Subcutaneous adipose tissue (tissue), 4 donors: Measurements from ENCODE around the gene RNF121. TPM values are rescaled to one million over a fixed set of nuclear protein-coding genes. Genes with fewer than 3 reads are reported as not detected.

Experiments used
- total RNA-seq, 4 donors: library from RNA; depleted of rRNA; stranded (reverse); fragments of >200 nt; gene quantifications; one replicate each; pipeline ENCODE4 v1.1.0, GENCODE V29; 2016
- TF ChIP-seq, protein P1 (sequence below): fragments of 450-650 bp; IDR thresholded peaks from one replicate; pipeline ENCODE4 v1.5.1; 2016; ENCODE audit warnings: low read depth, mild to moderate bottlenecking, control low read depth, antibody characterized with exemption, moderate library complexity

The RNF121 gene
- total RNA-seq, 4 donors from 2014 or later, result 14.3 to 21.4 (median 17.8) TPM

DNA sequence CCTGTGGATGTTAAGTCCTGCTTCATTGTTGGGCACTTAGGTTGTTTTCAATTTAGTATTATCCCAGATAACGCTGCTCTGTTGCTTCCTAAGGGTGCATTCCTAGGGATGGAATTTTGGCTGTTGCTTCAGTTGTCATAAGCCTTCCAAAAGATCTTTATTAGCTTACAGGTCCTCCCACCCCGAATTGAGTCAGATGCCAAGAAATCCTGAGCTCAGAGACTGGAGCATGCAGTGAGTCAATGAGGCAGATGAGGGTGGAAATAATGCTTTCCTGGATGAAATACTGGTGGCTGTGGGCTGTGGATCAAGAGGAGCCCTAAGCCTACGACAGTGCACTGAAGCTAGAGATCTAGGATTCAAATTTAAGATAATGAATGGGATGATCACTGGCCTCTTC is 59.2 kb downstream of the RNF121 start:
- TF ChIP-seq, protein P1, sequence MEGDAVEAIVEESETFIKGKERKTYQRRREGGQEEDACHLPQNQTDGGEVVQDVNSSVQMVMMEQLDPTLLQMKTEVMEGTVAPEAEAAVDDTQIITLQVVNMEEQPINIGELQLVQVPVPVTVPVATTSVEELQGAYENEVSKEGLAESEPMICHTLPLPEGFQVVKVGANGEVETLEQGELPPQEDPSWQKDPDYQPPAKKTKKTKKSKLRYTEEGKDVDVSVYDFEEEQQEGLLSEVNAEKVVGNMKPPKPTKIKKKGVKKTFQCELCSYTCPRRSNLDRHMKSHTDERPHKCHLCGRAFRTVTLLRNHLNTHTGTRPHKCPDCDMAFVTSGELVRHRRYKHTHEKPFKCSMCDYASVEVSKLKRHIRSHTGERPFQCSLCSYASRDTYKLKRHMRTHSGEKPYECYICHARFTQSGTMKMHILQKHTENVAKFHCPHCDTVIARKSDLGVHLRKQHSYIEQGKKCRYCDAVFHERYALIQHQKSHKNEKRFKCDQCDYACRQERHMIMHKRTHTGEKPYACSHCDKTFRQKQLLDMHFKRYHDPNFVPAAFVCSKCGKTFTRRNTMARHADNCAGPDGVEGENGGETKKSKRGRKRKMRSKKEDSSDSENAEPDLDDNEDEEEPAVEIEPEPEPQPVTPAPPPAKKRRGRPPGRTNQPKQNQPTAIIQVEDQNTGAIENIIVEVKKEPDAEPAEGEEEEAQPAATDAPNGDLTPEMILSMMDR, result no peak

DNA sequence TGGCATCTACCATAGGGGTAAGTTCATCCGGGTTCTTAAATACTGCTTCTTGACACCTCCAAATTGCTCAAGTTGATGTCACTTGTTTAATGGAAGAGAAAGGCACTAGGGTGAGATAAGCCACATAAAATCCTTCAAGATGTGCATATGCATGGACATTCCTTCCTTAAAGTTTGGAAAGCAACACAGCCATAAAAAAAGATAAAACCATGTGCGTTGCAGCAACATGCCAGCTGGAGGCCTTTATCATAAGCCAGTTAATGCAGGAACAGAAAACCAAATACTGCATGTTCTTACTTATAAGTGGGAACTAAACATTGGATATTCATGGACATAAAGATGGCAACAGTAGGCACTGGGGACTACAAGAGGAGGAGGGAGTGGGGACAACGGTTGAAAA is 61.9 kb downstream of the RNF121 start:
- TF ChIP-seq, protein P1, result no peak

- TF ChIP-seq, protein P1, result no peak
Measured at GRCh38 chr11:71991494-71991893, 62.6 kb downstream of the RNF121 start.

GRCh38 chr11:71992136-71992730 is 63.4 kb downstream of the RNF121 start:
- TF ChIP-seq, protein P1, result no peak

DNA sequence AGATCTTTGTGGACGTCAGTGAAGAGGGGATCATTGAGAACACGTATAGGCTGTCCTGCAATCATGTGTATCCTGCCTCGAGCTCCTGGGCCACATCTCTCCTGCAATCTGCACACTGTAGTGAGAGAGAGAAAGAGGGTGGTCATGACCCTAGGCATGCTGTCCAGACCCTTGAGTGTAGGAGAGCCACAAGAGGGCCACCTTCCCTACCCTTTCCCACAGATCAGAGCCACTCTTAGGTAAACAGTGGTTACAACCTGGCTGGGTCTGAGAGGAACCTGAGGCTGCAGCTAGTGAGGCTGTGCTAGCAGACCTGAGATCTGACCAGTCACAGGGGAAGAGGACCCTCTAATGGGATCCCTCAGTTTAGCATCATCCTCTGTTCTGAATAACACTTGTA is 65.9 kb downstream of the RNF121 start:
- TF ChIP-seq, protein P1, result no peak

DNA sequence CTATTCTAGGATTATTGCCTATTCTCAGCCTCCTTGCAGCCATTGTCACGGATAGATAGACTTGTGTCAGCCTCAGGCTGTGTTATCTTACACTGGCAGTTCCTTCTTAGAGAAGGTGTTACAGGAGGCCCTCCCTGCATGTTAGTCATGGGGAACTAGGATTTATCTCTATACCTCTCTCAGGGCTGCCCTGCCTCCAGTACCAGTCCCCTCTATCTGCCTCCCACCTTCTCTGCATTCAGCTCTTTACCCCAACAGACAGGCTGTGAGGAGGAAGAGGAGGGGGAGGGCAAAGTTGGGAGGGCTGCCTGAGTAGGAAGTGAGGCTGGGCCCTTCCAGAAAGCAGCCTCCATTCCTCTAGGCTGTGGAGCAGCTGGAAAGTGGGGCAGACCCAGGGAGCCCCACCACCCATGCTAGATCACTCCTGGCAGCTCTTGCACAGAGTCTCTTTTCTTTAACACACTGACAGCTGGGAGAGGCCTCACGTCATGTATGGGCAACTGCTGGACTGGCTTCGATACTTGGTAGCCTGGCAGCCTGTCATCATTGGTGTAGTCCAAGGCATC is 67.0 kb downstream of the RNF121 start:
- TF ChIP-seq, protein P1, result no peak

DNA sequence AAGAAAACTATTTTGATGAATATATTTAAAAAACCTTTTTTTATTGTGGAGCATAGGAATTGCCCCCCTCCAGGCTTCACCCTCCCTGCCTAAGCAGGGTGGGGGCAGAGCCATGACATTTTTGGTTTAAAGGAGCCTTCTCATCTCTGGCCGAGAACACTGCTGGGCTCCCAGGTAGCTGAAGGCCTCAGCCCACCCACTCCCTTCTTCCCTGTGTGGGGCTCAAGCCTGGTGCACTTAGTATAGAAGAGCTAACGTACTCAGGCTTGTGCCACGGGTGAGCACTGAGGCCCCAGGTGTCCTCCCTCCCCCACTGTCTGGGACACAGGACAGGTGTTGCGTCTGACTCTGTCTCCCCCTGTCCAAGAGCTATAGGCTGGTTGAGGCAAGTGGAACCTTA is 67.7 kb downstream of the RNF121 start:
- TF ChIP-seq, protein P1, result no peak
